CD4-positive, CD25-positive, alpha-beta regulatory T cell (primary cell): ENCODE data around the gene NFIC. TPM values are rescaled to one million over a fixed set of nuclear protein-coding genes. Genes with fewer than 3 reads are reported as not detected.

Source experiments
- ATAC-seq, 2 donors: fragments of 150-1000 bp; cut with Tn5 transposase; one replicate each; pipeline ENCODE4 v1.10.0; 2021; ENCODE audit warnings: low read depth in 2 of 2, moderate number of reproducible peaks in 2 of 2, moderate library complexity in 1 of 2
- DNase-seq, 3 donors: peaks; one replicate each; pipeline versions ENCODE4 v3.0.0 to v3.0.0-alpha.2; 2012 to 2022; ENCODE audit warnings: mixed read lengths in 1 of 3
- H3K27ac ChIP-seq: one replicate; pipeline ENCODE4 v1.7.0; 2013; ENCODE audit warnings: mild to moderate bottlenecking, low read length; ENCODE audit not compliant: insufficient read depth, poor library complexity, severe bottlenecking
- H3K27me3 ChIP-seq: one replicate; pipeline ENCODE4 v1.7.0; 2013; ENCODE audit warnings: low read length; ENCODE audit not compliant: control insufficient read depth, insufficient read depth
- H3K36me3 ChIP-seq: one replicate; pipeline ENCODE4 v1.7.0; 2013; ENCODE audit warnings: mild to moderate bottlenecking, low read length, moderate library complexity; ENCODE audit not compliant: control insufficient read depth, insufficient read depth
- H3K4me1 ChIP-seq: 2 replicates; pipeline ENCODE4 v1.7.0; 2013; ENCODE audit warnings: mild to moderate bottlenecking, low read length; ENCODE audit not compliant: insufficient read depth, control insufficient read depth, poor library complexity, severe bottlenecking
- H3K4me3 ChIP-seq: one replicate; pipeline ENCODE4 v1.7.0; 2013; ENCODE audit warnings: low read depth, mild to moderate bottlenecking, low read length, moderate library complexity
- H3K9me3 ChIP-seq, 2 experiments: 1 replicate in 1 of 2; 2 replicates in 1 of 2; pipeline ENCODE4 v1.7.0; 2013; ENCODE audit warnings: low read length in 2 of 2, mild to moderate bottlenecking in 1 of 2, moderate library complexity in 1 of 2; ENCODE audit not compliant: control insufficient read depth in 2 of 2
- H3K27ac Mint-ChIP-seq, 3 donors: one replicate each; pipeline ENCODE4 v1.8.0; 2020 to 2022; ENCODE audit warnings: mild to moderate bottlenecking in 3 of 3, mixed read lengths in 3 of 3, moderate library complexity in 2 of 3
- H3K27me3 Mint-ChIP-seq: one replicate; pipeline ENCODE4 v1.8.0; 2022; ENCODE audit warnings: mild to moderate bottlenecking, mixed read lengths
- H3K36me3 Mint-ChIP-seq: one replicate; pipeline ENCODE4 v1.8.0; 2020; ENCODE audit warnings: mixed read lengths
- H3K4me1 Mint-ChIP-seq, 4 donors: one replicate each; pipeline ENCODE4 v1.8.0; 2020 to 2022; ENCODE audit warnings: mixed read lengths in 4 of 4, mild to moderate bottlenecking in 1 of 4
- H3K4me3 Mint-ChIP-seq, 4 donors: one replicate each; pipeline ENCODE4 v1.8.0; 2020 to 2022; ENCODE audit warnings: mild to moderate bottlenecking in 4 of 4, mixed read lengths in 4 of 4, moderate library complexity in 3 of 4
- H3K9me3 Mint-ChIP-seq, 7 donors: one replicate each; pipeline ENCODE4 v1.8.0; 2020 to 2022; ENCODE audit warnings: mixed read lengths in 7 of 7, mild to moderate bottlenecking in 3 of 7, moderate library complexity in 2 of 7
- polyA plus RNA-seq, 4 donors: library from polyadenylated mRNA; unstranded; fragments of 300-500 nt; fragmentation: Illumina TruSeq; gene quantifications; one replicate each; pipeline ENCODE4 v1.2.3, GENCODE V29; 2021
- total RNA-seq: library from RNA; stranded (reverse); gene quantifications from one replicate; pipeline ENCODE4 v1.2.3, GENCODE V29; 2022

The NFIC gene
- total and polyA plus RNA-seq, 5 donors from 2014 or later: 3.7 to 17.8 (median 4.2) TPM

- DNase-seq: no peak
- no peak for ATAC-seq
- Histone ChIP-seq H3K27ac (no peak overlapping the region), H3K36me3 (no peaks in the 10 kb centered on the region), H3K27me3 (no peaks in the 10 kb centered on the region), H3K9me3 (no peaks in the 10 kb centered on the region), H3K4me1 (no peaks in the 10 kb centered on the region), H3K4me3 (no peak overlapping the region)
- Mint-ChIP-seq H3K9me3 (peaks cover 0 to 1% (median 0%) of the 10 kb centered on the region in 7 donors), H3K27ac (no peak overlapping the region), H3K4me3 (no peak overlapping the region), H3K27me3 (peaks cover 10% of the 10 kb centered on the region), H3K4me1 (no peaks in the 10 kb centered on the region), H3K36me3 (no peaks in the 10 kb centered on the region)
These were observed 101.2 kb downstream of the NFIC start for GRCh38 chr19:3467437-3468198.

GRCh38 chr19:3468211-3468610 is 101.8 kb downstream of the NFIC start:
- Mint-ChIP-seq H3K4me3 (no peak overlapping the region), H3K9me3 (peaks cover 0 to 1% (median 0%) of the 10 kb centered on the region in 7 donors), H3K27ac (no peak overlapping the region), H3K4me1 (no peaks in the 10 kb centered on the region), H3K27me3 (peaks cover 10% of the 10 kb centered on the region), H3K36me3 (no peaks in the 10 kb centered on the region)
- Histone ChIP-seq H3K27ac (no peak overlapping the region), H3K4me3 (no peak overlapping the region), H3K4me1 (no peaks in the 10 kb centered on the region), H3K27me3 (no peaks in the 10 kb centered on the region), H3K9me3 (no peaks in the 10 kb centered on the region), H3K36me3 (no peaks in the 10 kb centered on the region)
- ATAC-seq (no peak), DNase-seq (no peak)

GRCh38 chr19:3469638-3470499 is 103.5 kb downstream of the NFIC start:
- peaks cover 10% of the 10 kb centered on the region for H3K27me3 Mint-ChIP-seq
- no peak overlapping the region for H3K4me3 Mint-ChIP-seq
- no peak overlapping the region for H3K27ac ChIP-seq
- H3K36me3 Mint-ChIP-seq: no peaks in the 10 kb centered on the region
- peaks cover 0 to 2% (median 0%) of the 10 kb centered on the region in 7 donors for H3K9me3 Mint-ChIP-seq
- H3K4me3 ChIP-seq: no peak overlapping the region
- DNase-seq (no peak), ATAC-seq (no peak)
- H3K27me3 ChIP-seq: no peaks in the 10 kb centered on the region
- H3K9me3 ChIP-seq: no peaks in the 10 kb centered on the region
- no peaks in the 10 kb centered on the region for H3K4me1 ChIP-seq
- H3K27ac Mint-ChIP-seq: peak overlapping the region in 2 of 3 donors; percentile 8 to 31
- no peaks in the 10 kb centered on the region for H3K36me3 ChIP-seq
- H3K4me1 Mint-ChIP-seq: no peaks in the 10 kb centered on the region

GRCh38 chr19:3470500-3471128 is 104.2 kb downstream of the NFIC start:
- Histone ChIP-seq H3K4me1 (no peaks in the 10 kb centered on the region), H3K4me3 (no peak overlapping the region), H3K27me3 (no peaks in the 10 kb centered on the region), H3K27ac (no peak overlapping the region), H3K9me3 (no peaks in the 10 kb centered on the region), H3K36me3 (no peaks in the 10 kb centered on the region)
- Mint-ChIP-seq H3K4me3 (peak overlapping the region in 1 of 4 donors; percentile 64), H3K27ac (peak overlapping the region; percentile 8 to 92 (median 31)), H3K27me3 (peaks cover 10% of the 10 kb centered on the region), H3K9me3 (peaks cover 0 to 2% (median 0%) of the 10 kb centered on the region in 7 donors), H3K36me3 (no peaks in the 10 kb centered on the region), H3K4me1 (no peaks in the 10 kb centered on the region)
- ATAC-seq (no peak), DNase-seq (no peak)

GRCh38 chr19:3471954-3472655 is 105.7 kb downstream of the NFIC start:
- H3K4me1 Mint-ChIP-seq: no peaks in the 10 kb centered on the region
- no peak overlapping the region for H3K4me3 ChIP-seq

GRCh38 chr19:3474010-3474409 is 107.6 kb downstream of the NFIC start:
- no peak overlapping the region for H3K4me3 ChIP-seq

More at GRCh38 chr19:3471954-3472655, 105.7 kb downstream of the NFIC start:
- Mint-ChIP-seq H3K4me3 (no peak overlapping the region), H3K27ac (no peak overlapping the region), H3K27me3 (peaks cover 10% of the 10 kb centered on the region), H3K9me3 (peaks cover 0 to 2% (median 0%) of the 10 kb centered on the region in 7 donors), H3K36me3 (no peaks in the 10 kb centered on the region)
- Histone ChIP-seq H3K27ac (no peak overlapping the region), H3K36me3 (no peaks in the 10 kb centered on the region), H3K4me1 (no peaks in the 10 kb centered on the region), H3K27me3 (no peaks in the 10 kb centered on the region), H3K9me3 (no peaks in the 10 kb centered on the region)
- ATAC-seq (no peak), DNase-seq (peak in 1 of 3 donors; percentile 23)

GRCh38 chr19:3474614-3475013 is 108.2 kb downstream of the NFIC start:
- Mint-ChIP-seq H3K4me1 (peaks cover 0 to 17% (median 7%) of the 10 kb centered on the region in 4 donors), H3K9me3 (peaks cover 0 to 2% (median 0%) of the 10 kb centered on the region in 7 donors), H3K27me3 (peaks cover 15% of the 10 kb centered on the region), H3K4me3 (no peak overlapping the region), H3K27ac (no peak overlapping the region), H3K36me3 (no peaks in the 10 kb centered on the region)
- DNase-seq: no peak
- no peak overlapping the region for H3K27ac ChIP-seq
- H3K27me3 ChIP-seq: no peaks in the 10 kb centered on the region
- no peak overlapping the region for H3K4me3 ChIP-seq
- H3K36me3 ChIP-seq: no peaks in the 10 kb centered on the region
- ATAC-seq: no peak
- H3K4me1 ChIP-seq: peaks cover 12% of the 10 kb centered on the region
- H3K9me3 ChIP-seq: no peaks in the 10 kb centered on the region

More at GRCh38 chr19:3474010-3474409, 107.6 kb downstream of the NFIC start:
- DNase-seq (no peak), ATAC-seq (no peak)
- Mint-ChIP-seq H3K27ac (no peak overlapping the region), H3K4me1 (peaks cover 0 to 13% (median 7%) of the 10 kb centered on the region in 4 donors), H3K9me3 (peaks cover 0 to 2% (median 0%) of the 10 kb centered on the region in 7 donors), H3K27me3 (peaks cover 15% of the 10 kb centered on the region), H3K4me3 (no peak overlapping the region), H3K36me3 (no peaks in the 10 kb centered on the region)
- no peaks in the 10 kb centered on the region for H3K27me3 ChIP-seq
- H3K36me3 ChIP-seq: no peaks in the 10 kb centered on the region
- H3K4me1 ChIP-seq: peaks cover 7% of the 10 kb centered on the region
- H3K9me3 ChIP-seq: no peaks in the 10 kb centered on the region
- H3K27ac ChIP-seq: no peak overlapping the region
